Posterior cingulate gyrus (tissue), 11 donors: ENCODE measurements around the gene GTF2A1L.
"Not testable (repeated sequence)": the region's sequence is repeated elsewhere in the genome, so short reads cannot be mapped to it uniquely, and the experiment has no call there.

ENCODE experiments used
- DNase-seq, 10 donors: peaks; one replicate each; pipeline versions ENCODE4 v3.0.0 to v3.0.0-alpha.2; 2020 to 2021; ENCODE audit warnings: mixed read lengths in 3 of 10
- intact Hi-C: fragments of 100-400 bp; cut with DNase I; formaldehyde crosslinking; loops from one replicate; pipeline ENCODE4 v1.15.1; 2023

Gene GTF2A1L

GRCh38 chr2:48617618-48618017, at the start of gene GTF2A1L:
Gene GTF2A1L (plus strand): TSS chr2:48617856. CDS start chr2:48617875, 19 bp downstream.
- peak in 1 of 10 donors; percentile 84 for DNase-seq
- intact Hi-C loops = no loop called here

- intact Hi-C loops = no loop called here
- no peak for DNase-seq
Measured at GRCh38 chr2:48568547-48568946, 49.1 kb upstream of the GTF2A1L start.

- no peak for DNase-seq
- intact Hi-C loops = no loop called here
Measured at GRCh38 chr2:48569433-48569832, 48.2 kb upstream of the GTF2A1L start.

- intact Hi-C loops = no loop called here
- no peak for DNase-seq
Measured at GRCh38 chr2:48572816-48573215, 44.8 kb upstream of the GTF2A1L start.

GRCh38 chr2:48574353-48575287, 43.0 kb upstream of the GTF2A1L start:
- intact Hi-C loops = no loop called here
- DNase-seq = no peak

GRCh38 chr2:48578313-48578712, 39.3 kb upstream of the GTF2A1L start:
- DNase-seq = no peak
- intact Hi-C loops = no loop called here

GRCh38 chr2:48583961-48584360, 33.7 kb upstream of the GTF2A1L start:
- intact Hi-C loops = no loop called here
- DNase-seq = no peak

GRCh38 chr2:48584551-48584950, 33.1 kb upstream of the GTF2A1L start:
- no peak for DNase-seq
- intact Hi-C loops = no loop called here

- intact Hi-C loops = loop anchor here (5.0 kb wide), 1 partner anchor 164 kb away; no protein-coding TSS in a partner anchor
- no peak for DNase-seq
Measured at GRCh38 chr2:48586433-48586832, 31.2 kb upstream of the GTF2A1L start.

- DNase-seq = no peak
Measured at GRCh38 chr2:48587560-48587959, 30.1 kb upstream of the GTF2A1L start.

GRCh38 chr2:48587961-48588360, 29.7 kb upstream of the GTF2A1L start:
- intact Hi-C loops = loop anchor here (5.0 kb wide), 1 partner anchor 166 kb away; no protein-coding TSS in a partner anchor
- DNase-seq = no peak

More at GRCh38 chr2:48587560-48587959, 30.1 kb upstream of the GTF2A1L start:
- intact Hi-C loops = loop anchor here (5.0 kb wide), 1 partner anchor 165 kb away; no protein-coding TSS in a partner anchor

- intact Hi-C loops = loop anchor here (5.0 kb wide), 1 partner anchor 166 kb away; no protein-coding TSS in a partner anchor
Measured at GRCh38 chr2:48588745-48589144, 28.9 kb upstream of the GTF2A1L start.

GRCh38 chr2:48589170-48589767, 28.4 kb upstream of the GTF2A1L start:
- intact Hi-C loops = loop anchor here (5.0 kb wide), 1 partner anchor 167 kb away; no protein-coding TSS in a partner anchor
- DNase-seq = peak in 7 of 10 donors; percentile 24 to 89 (median 65)

More at GRCh38 chr2:48588745-48589144, 28.9 kb upstream of the GTF2A1L start:
- DNase-seq = no peak

- intact Hi-C loops = no loop called here
Measured at GRCh38 chr2:48590017-48590416, 27.6 kb upstream of the GTF2A1L start.

GRCh38 chr2:48592067-48592466, 25.6 kb upstream of the GTF2A1L start:
- intact Hi-C loops = no loop called here
- no peak for DNase-seq

More at GRCh38 chr2:48590017-48590416, 27.6 kb upstream of the GTF2A1L start:
- DNase-seq = no peak

GRCh38 chr2:48596751-48597150, 20.9 kb upstream of the GTF2A1L start:
- intact Hi-C loops, DNase-seq: not testable (repeated sequence)

GRCh38 chr2:48597492-48597891, 20.2 kb upstream of the GTF2A1L start:
- intact Hi-C loops = no loop called here
- no peak for DNase-seq

- DNase-seq = no peak
- intact Hi-C loops = loop anchor here (1.0 kb wide), 1 partner anchor 125 kb away; no protein-coding TSS in a partner anchor
Measured at GRCh38 chr2:48600204-48600813, 17.3 kb upstream of the GTF2A1L start.

- intact Hi-C loops = loop anchor here (1.0 kb wide), 1 partner anchor 124 kb away; no protein-coding TSS in a partner anchor
- no peak for DNase-seq
Measured at GRCh38 chr2:48600917-48601316, 16.7 kb upstream of the GTF2A1L start.

- intact Hi-C loops = no loop called here
- peak in 8 of 10 donors; percentile 23 to 90 (median 62) for DNase-seq
Measured at GRCh38 chr2:48601349-48601748, 16.3 kb upstream of the GTF2A1L start.
